ENCODE results near the gene RTCB. TPM values are rescaled to one million over a fixed set of nuclear protein-coding genes. Genes with fewer than 3 reads are reported as not detected.
A peak's percentile ranks its signal among the peaks of the same experiment; 100 is the strongest.
"Not testable (repeated sequence)": the region's sequence is repeated elsewhere in the genome, so short reads cannot be mapped to it uniquely, and the experiment has no call there.

The RTCB gene
- total and polyA plus RNA-seq, 8 donors = 27.2 to 131 (median 62.2) TPM

GRCh38 chr22:32354360-32355351 lies 57.4 kb downstream of the RTCB start:
- 76 to 90% (median 86%) methylated on average over 23 to 30 of the region's 30 CpGs for WGBS, 5 donors
- Histone ChIP-seq H3K4me1 (no peaks in the 10 kb centered on the region), H3K9me3 (no peaks in the 10 kb centered on the region), H3K36me3 (no peaks in the 10 kb centered on the region), H3K4me3 (peak overlapping the region in 2 of 4 donors; percentile 15 to 26), H3K27ac (peak overlapping the region in 2 of 5 donors; percentile 5 to 26), H3K27me3 (no peaks in the 10 kb centered on the region)
- peak in 1 of 2 donors; percentile 37 for DNase-seq
- intact Hi-C loops (cut with DNase I; ENCODE audit: low total_unique reads) = no loop called here
- TF ChIP-seq POLR2A (IDR thresholded peaks at IDR 0.05) (no peak), POLR2AphosphoS5 (IDR thresholded peaks at IDR 0.05) (peak; percentile 13 to 80 (median 65))

GRCh38 chr22:32353840-32354239 lies 58.2 kb downstream of the RTCB start:
- no peaks in the 10 kb centered on the region for H3K9me3 ChIP-seq
- no peak for DNase-seq
- H3K4me3 ChIP-seq = no peak overlapping the region
- 86 to 96% (median 92%) methylated on average over 7 to 19 of the region's 19 CpGs for WGBS, 5 donors
- no peak overlapping the region for H3K27ac ChIP-seq
- no peaks in the 10 kb centered on the region for H3K27me3 ChIP-seq
- intact Hi-C loops (cut with DNase I; ENCODE audit: low total_unique reads) = no loop called here
- no peaks in the 10 kb centered on the region for H3K4me1 ChIP-seq
- TF ChIP-seq POLR2A (IDR thresholded peaks at IDR 0.05) (no peak), EP300 (IDR thresholded peaks at IDR 0.05) (no peak), CTCF (IDR thresholded peaks at IDR 0.05) (no peak), POLR2AphosphoS5 (IDR thresholded peaks at IDR 0.05) (no peak)
- no peaks in the 10 kb centered on the region for H3K36me3 ChIP-seq

DNA sequence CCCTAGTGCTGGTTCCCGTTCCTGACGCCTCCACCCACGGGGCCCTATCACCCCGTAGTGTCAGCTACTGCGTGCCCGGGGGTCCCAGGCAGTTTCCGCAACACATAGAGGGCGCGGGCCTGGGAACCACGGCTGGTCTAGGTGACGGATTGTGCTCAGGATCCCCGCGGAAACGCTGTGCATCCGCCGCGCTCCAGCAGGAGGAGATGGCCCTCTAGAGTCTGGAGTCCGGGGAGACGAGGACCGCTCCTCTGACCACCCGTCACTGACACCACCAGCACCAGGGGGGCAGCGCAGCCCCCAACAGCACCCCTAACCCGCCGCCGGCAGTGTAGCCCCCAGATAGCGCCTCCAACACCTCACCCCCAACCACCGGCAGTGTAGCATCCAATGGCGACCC lies 58.8 kb downstream of the RTCB start:
- no peaks in the 10 kb centered on the region for H3K9me3 ChIP-seq
- WGBS, 5 donors = 82 to 97% (median 95%) methylated on average over 11 to 28 of the region's 28 CpGs
- H3K4me1 ChIP-seq = no peaks in the 10 kb centered on the region
- intact Hi-C loops (cut with DNase I; ENCODE audit: low total_unique reads) = no loop called here
- TF ChIP-seq POLR2A (IDR thresholded peaks at IDR 0.05) = no peak
- TF ChIP-seq CTCF (IDR thresholded peaks at IDR 0.05) = no peak
- TF ChIP-seq POLR2AphosphoS5 (IDR thresholded peaks at IDR 0.05) = no peak
- no peak for TF ChIP-seq EP300 (IDR thresholded peaks at IDR 0.05)
- no peaks in the 10 kb centered on the region for H3K36me3 ChIP-seq
- no peak overlapping the region for H3K27ac ChIP-seq
- H3K4me3 ChIP-seq = no peak overlapping the region
- no peaks in the 10 kb centered on the region for H3K27me3 ChIP-seq
- DNase-seq = no peak

- no peaks in the 10 kb centered on the region for H3K4me1 ChIP-seq
- no peak for DNase-seq
- H3K4me3 ChIP-seq = no peak overlapping the region
- TF ChIP-seq POLR2A (IDR thresholded peaks at IDR 0.05) (no peak), EP300 (IDR thresholded peaks at IDR 0.05) (no peak), CTCF (IDR thresholded peaks at IDR 0.05) (no peak), POLR2AphosphoS5 (IDR thresholded peaks at IDR 0.05) (no peak)
- intact Hi-C loops (cut with DNase I; ENCODE audit: low total_unique reads) = no loop called here
- H3K27me3 ChIP-seq = no peaks in the 10 kb centered on the region
- no peak overlapping the region for H3K27ac ChIP-seq
- H3K36me3 ChIP-seq = no peaks in the 10 kb centered on the region
- 87 to 96% (median 94%) methylated on average over 13 to 14 of the region's 14 CpGs for WGBS, 5 donors
- H3K9me3 ChIP-seq = no peaks in the 10 kb centered on the region
Measured at GRCh38 chr22:32352681-32353080, 59.4 kb downstream of the RTCB start.

DNA sequence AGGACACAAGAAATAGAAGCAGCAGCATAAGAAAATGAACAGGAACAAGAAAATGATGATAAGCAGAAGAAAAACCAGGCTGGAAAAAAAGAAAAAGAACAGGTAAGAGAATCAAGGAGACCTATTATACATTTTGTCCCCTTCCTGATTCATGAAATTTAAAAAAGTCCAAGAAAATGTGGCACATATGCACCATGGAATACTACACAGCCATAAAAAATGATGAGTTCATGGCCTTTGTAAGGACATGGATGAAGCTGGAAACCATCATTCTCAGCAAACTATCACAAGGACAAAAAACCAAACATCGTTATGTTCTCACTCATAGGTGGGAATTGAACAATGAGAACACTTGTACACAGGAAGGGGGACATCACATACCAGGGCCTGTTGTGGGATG lies 60.2 kb downstream of the RTCB start:
- H3K9me3 ChIP-seq, H3K36me3 ChIP-seq: not testable (repeated sequence)

More for the DNA sequence above, 60.2 kb downstream of the RTCB start:
- H3K4me1 ChIP-seq; H3K27ac ChIP-seq; intact Hi-C loops (cut with DNase I; ENCODE audit: low total_unique reads); H3K4me3 ChIP-seq; H3K27me3 ChIP-seq; DNase-seq: not testable (repeated sequence)
- WGBS, 5 donors = 77 to 100% (median 92%) methylated on average over 1 of the region's 1 CpG

All from stomach (tissue), 9 donors.